ENCODE measurements around the gene GLB1L2. TPM values are rescaled to one million over a fixed set of nuclear protein-coding genes. Genes with fewer than 3 reads are reported as not detected.
"Not testable (repeated sequence)": the region's sequence is repeated elsewhere in the genome, so short reads cannot be mapped to it uniquely, and the experiment has no call there.

The GLB1L2 gene, protein sequence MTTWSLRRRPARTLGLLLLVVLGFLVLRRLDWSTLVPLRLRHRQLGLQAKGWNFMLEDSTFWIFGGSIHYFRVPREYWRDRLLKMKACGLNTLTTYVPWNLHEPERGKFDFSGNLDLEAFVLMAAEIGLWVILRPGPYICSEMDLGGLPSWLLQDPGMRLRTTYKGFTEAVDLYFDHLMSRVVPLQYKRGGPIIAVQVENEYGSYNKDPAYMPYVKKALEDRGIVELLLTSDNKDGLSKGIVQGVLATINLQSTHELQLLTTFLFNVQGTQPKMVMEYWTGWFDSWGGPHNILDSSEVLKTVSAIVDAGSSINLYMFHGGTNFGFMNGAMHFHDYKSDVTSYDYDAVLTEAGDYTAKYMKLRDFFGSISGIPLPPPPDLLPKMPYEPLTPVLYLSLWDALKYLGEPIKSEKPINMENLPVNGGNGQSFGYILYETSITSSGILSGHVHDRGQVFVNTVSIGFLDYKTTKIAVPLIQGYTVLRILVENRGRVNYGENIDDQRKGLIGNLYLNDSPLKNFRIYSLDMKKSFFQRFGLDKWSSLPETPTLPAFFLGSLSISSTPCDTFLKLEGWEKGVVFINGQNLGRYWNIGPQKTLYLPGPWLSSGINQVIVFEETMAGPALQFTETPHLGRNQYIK
- total RNA-seq = 11.7 and 11.9 TPM in 2 replicates
- long read RNA-seq, partial matches to known transcripts = 2 of 8 reads
- long read RNA-seq, other reads (novel, unspliced or antisense) = 4 of 8 reads

DNA sequence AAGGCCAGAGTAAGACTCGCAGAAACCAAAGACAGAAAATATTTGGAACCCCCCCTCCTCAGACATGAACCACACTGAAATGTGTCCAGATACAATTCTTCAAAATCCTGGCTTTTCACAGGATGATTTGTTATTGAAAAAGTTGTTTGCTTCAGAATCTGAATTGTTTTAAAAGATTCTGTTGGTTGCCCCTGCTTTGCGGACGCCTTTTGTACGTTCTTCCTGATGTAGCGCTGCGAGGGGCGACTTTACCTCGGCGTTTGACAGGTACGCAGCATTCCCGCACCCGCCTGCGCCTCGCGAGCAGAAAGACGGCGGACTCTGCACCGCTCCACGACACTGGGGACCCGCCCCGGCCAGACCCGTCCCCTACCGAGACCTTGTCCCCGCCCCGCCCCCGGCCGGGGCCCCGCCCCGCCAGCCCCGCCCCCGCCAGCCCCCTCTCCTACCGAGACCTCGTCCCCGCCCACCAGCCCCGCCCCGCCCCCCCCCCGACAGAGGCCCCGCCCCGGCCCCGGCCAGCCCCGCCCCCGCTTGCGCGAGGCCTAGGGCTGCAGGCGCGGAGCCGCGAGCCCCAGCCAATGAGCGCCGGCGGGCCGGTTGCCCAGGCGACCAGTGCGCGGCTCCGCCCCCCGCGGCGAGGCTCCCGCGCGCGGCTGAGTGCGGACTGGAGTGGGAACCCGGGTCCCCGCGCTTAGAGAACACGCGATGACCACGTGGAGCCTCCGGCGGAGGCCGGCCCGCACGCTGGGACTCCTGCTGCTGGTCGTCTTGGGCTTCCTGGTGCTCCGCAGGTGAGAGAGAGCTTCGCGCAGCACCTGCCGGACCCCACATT lies at the start of gene GLB1L2:
Gene GLB1L2 (plus strand): TSS at position 635 of the 835 bp plus-strand sequence. CDS start 74 bp downstream, at position 709.
- no peaks in the 10 kb centered on the region for H3K9me3 Mint-ChIP-seq (ENCODE audit: low read depth)
- H3K36me3 Mint-ChIP-seq (ENCODE audit: insufficient read depth) = no peaks in the 10 kb centered on the region
- H3K27me3 Mint-ChIP-seq = peaks cover 63% of the 10 kb centered on the region
- H3K27ac Mint-ChIP-seq = peak within 1 kb of the TSS; percentile 80
- peaks cover 6% of the 10 kb centered on the region for H3K4me1 Mint-ChIP-seq (ENCODE audit: low read depth)
- H3K4me3 Mint-ChIP-seq (ENCODE audit: low read depth) = peak within 1 kb of the TSS; percentile 70
- peak; percentile 67 for DNase-seq (ENCODE audit: low spot score, unreplicated experiment)
- TF ChIP-seq, protein P1, sequence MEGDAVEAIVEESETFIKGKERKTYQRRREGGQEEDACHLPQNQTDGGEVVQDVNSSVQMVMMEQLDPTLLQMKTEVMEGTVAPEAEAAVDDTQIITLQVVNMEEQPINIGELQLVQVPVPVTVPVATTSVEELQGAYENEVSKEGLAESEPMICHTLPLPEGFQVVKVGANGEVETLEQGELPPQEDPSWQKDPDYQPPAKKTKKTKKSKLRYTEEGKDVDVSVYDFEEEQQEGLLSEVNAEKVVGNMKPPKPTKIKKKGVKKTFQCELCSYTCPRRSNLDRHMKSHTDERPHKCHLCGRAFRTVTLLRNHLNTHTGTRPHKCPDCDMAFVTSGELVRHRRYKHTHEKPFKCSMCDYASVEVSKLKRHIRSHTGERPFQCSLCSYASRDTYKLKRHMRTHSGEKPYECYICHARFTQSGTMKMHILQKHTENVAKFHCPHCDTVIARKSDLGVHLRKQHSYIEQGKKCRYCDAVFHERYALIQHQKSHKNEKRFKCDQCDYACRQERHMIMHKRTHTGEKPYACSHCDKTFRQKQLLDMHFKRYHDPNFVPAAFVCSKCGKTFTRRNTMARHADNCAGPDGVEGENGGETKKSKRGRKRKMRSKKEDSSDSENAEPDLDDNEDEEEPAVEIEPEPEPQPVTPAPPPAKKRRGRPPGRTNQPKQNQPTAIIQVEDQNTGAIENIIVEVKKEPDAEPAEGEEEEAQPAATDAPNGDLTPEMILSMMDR (IDR thresholded peaks at IDR 0.05; ENCODE audit: unreplicated experiment) = no peak

DNA sequence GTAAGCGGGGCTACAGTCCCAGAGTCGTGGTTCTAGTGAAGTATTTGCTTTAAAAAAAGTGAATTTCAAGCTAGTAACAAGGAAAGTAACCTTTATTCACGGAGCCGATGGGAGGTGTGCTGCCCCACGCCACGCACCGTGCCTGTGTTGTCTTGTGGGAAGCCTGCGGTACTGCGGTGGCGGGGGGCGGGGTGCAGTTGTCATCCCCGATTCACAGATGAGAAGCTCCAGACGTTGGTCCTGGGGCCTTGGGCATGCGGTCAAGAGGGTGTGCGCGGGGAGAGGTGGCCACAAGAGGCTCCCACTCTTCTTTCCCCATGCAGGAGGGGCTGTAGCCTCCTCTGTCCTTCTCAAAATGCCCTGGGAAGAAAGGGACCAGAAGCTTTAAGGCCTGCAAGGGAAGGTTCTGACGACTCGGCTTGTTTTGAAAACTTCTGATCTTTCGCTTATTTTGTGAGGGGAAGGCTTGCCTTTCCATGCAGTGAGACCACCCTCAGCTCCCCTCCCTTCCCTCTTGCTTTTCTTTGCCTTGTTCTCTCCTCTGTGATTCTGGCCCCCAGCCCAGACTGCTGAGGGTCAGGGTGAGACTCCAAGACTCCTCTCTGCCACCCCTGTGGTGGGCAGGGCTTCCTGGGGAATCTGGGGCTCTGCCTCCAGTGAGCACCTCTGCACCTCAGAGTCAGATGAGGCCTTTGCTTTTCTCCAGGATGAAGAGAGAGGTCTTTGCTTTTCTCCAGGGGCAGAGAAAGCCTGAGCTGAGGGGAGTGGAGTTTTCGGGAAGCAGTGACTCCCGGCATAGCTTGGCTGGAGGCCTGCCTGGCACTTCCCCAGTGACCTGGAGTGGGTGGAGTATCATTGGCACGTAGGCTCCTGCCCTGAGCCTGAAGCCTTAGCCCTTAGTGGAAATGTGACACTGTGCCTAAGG lies 49.4 kb upstream of the GLB1L2 start:
- DNase-seq (ENCODE audit: low spot score, unreplicated experiment) = no peak
- Mint-ChIP-seq H3K36me3 (ENCODE audit: insufficient read depth) (no peaks in the 10 kb centered on the region), H3K9me3 (ENCODE audit: low read depth) (no peaks in the 10 kb centered on the region), H3K27ac (peak overlapping the region; percentile 31), H3K4me3 (ENCODE audit: low read depth) (no peak overlapping the region), H3K4me1 (ENCODE audit: low read depth) (peaks cover under 1% of the 10 kb centered on the region), H3K27me3 (peaks cover 49% of the 10 kb centered on the region)
- TF ChIP-seq, protein P1 (IDR thresholded peaks at IDR 0.05; ENCODE audit: unreplicated experiment) = no peak

DNA sequence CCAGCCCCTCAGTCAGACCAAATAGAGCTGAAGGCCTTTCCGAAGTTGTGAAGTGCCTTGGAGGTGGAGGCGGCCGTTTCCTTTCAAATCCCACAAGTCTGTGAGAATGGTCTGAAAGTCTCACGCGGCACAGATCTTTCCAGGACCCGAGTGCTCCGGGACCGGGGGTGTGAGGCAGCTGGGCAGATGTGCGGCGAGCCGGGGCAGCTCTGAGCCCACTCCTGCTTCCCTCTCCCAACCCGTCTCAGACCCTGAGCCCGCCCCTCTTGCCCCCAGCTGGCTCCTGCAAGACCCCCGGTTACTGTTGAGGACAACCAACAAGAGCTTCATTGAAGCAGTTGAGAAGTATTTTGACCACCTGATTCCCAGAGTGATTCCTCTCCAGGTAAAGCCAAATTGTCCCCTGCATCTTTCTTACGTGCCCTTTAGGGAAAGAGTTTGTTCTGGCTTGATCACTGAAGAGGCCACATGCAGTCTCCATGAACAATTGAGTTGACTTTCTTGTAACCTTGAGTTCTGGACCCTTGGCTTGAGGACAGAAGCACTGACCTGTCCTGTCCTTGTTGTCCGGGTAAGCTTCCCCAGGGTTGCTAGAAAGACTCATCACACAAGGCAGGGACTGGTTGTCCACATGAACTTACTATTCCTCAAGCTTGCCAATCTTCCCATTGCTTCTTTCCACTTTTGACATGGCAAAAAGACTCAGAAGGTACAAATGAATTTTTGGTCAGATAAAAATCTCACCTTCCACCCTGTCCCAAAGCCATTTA lies 48.1 kb upstream of the GLB1L2 start:
- DNase-seq (ENCODE audit: low spot score, unreplicated experiment) = no peak
- TF ChIP-seq, protein P1 (IDR thresholded peaks at IDR 0.05; ENCODE audit: unreplicated experiment) = no peak
- Mint-ChIP-seq H3K4me1 (ENCODE audit: low read depth) (no peaks in the 10 kb centered on the region), H3K9me3 (ENCODE audit: low read depth) (no peaks in the 10 kb centered on the region), H3K36me3 (ENCODE audit: insufficient read depth) (no peaks in the 10 kb centered on the region), H3K27ac (no peak overlapping the region), H3K27me3 (peaks cover 42% of the 10 kb centered on the region), H3K4me3 (ENCODE audit: low read depth) (no peak overlapping the region)

DNA sequence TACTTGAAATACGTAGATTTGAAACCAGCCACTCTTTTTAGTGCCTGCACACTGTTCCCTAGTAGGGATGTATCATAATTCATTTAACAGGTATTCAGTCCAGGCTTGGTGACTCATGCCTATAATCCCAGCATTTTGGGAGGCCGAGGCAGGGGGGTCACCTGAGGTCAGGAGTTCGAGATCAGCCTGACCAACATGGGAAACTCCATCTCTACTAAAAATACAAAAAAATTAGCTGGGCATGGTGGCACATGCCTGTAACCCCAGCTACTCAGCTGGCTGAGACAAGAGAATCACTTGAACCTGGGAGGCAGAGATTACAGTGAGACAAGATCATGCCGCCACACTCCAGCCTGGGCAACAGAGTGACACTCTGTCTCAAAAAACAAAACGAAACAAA lies 47.4 kb upstream of the GLB1L2 start:
- not testable (repeated sequence) for H3K27ac Mint-ChIP-seq; H3K4me3 Mint-ChIP-seq (ENCODE audit: low read depth); DNase-seq (ENCODE audit: low spot score, unreplicated experiment); H3K9me3 Mint-ChIP-seq (ENCODE audit: low read depth); H3K4me1 Mint-ChIP-seq (ENCODE audit: low read depth); H3K36me3 Mint-ChIP-seq (ENCODE audit: insufficient read depth)
- H3K27me3 Mint-ChIP-seq = peaks cover 39% of the 10 kb centered on the region

DNA sequence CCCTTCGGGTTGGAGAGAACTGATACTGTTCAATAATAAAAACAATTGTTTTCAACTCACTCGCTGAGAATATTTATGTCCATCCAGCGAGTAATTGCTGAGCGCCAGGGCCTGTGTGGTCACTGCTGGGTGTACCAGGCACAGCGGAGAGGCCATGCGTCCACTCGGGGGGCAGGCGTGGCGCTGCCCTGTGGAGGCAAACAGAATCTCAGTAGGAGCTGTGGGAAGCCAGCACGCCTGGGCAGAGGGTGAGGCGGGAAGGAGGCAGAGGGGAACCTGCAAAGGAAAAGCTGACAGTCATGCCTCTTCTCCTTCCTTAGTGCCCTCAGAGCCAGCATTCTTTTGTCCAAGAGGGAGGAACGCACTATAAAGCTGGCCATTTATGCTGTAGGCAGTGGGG lies 44.2 kb upstream of the GLB1L2 start:
- H3K27me3 Mint-ChIP-seq = peaks cover 18% of the 10 kb centered on the region
- no peak overlapping the region for H3K27ac Mint-ChIP-seq
- no peaks in the 10 kb centered on the region for H3K9me3 Mint-ChIP-seq (ENCODE audit: low read depth)
- no peak overlapping the region for H3K4me3 Mint-ChIP-seq (ENCODE audit: low read depth)
- TF ChIP-seq, protein P1 (IDR thresholded peaks at IDR 0.05; ENCODE audit: unreplicated experiment) = no peak
- H3K4me1 Mint-ChIP-seq (ENCODE audit: low read depth) = no peaks in the 10 kb centered on the region
- no peak for DNase-seq (ENCODE audit: low spot score, unreplicated experiment)
- no peaks in the 10 kb centered on the region for H3K36me3 Mint-ChIP-seq (ENCODE audit: insufficient read depth)

Data from progenitor cell of endocrine pancreas (in vitro differentiated cells).